ENCODE measurements around the gene KRTAP3-2.

DNA sequence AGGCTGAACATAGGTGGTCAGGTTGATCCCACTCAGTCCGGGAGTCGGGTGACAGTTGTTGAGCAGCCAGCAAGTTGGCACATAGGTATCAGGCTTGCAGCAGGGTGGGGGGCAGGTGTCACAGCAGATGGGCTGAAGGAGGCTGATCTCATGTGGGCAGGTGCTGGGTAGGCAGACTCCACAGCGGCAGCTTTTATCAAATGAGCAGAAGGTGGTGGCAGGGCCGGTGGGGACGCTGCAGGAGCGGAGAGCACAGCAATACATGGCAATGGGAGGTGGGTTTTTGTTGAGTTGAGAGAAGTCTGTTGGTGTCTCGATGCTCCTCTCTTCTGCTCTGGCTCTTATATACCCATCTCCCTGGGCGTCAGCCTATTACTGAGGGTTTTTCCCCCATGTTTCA lies 9.1 kb upstream of the KRTAP3-2 start, which contains the start of gene KRTAP3-1:
- TF ChIP-seq, protein P1, sequence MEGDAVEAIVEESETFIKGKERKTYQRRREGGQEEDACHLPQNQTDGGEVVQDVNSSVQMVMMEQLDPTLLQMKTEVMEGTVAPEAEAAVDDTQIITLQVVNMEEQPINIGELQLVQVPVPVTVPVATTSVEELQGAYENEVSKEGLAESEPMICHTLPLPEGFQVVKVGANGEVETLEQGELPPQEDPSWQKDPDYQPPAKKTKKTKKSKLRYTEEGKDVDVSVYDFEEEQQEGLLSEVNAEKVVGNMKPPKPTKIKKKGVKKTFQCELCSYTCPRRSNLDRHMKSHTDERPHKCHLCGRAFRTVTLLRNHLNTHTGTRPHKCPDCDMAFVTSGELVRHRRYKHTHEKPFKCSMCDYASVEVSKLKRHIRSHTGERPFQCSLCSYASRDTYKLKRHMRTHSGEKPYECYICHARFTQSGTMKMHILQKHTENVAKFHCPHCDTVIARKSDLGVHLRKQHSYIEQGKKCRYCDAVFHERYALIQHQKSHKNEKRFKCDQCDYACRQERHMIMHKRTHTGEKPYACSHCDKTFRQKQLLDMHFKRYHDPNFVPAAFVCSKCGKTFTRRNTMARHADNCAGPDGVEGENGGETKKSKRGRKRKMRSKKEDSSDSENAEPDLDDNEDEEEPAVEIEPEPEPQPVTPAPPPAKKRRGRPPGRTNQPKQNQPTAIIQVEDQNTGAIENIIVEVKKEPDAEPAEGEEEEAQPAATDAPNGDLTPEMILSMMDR (IDR thresholded peaks at IDR 0.05): no peak
- TF ChIP-seq POLR2A (IDR thresholded peaks at IDR 0.05) (no peak), POLR2AphosphoS5 (IDR thresholded peaks at IDR 0.05) (no peak), EP300 (IDR thresholded peaks at IDR 0.05) (no peak)
